A673 (cell line): ENCODE measurements around the gene MORN2.

Experiments
- CTCF ChIP-seq: fragments of 300-800, 200-600 bp; sonication (generic); conservative IDR thresholded peaks from 2 replicates; pipeline ENCODE4 v1.5.1; 2017; ENCODE audit warnings: low read depth, mild to moderate bottlenecking, antibody characterized with exemption, low read length, moderate library complexity, mixed read lengths
- EZH2 ChIP-seq: fragments of 200-600 bp; sonication (generic); IDR thresholded peaks from 2 replicates; pipeline ENCODE4 v1.6.1; 2017; ENCODE audit warnings: borderline replicate concordance, low read depth, mild to moderate bottlenecking, mixed read lengths, antibody characterized with exemption, low read length; ENCODE audit not compliant: poor library complexity, severe bottlenecking

GRCh38 chr2:38863061-38863695 lies 12.6 kb upstream of the MORN2 start:
- TF ChIP-seq CTCF (no peak), EZH2 (no peak)
